Thoracic aorta (tissue), 2 donors: ENCODE results near the gene MAP6D1. TPM values are rescaled to one million over a fixed set of nuclear protein-coding genes. Genes with fewer than 3 reads are reported as not detected.

Experiments
- ATAC-seq: fragments of 150-250 bp; one replicate; pipeline ENCODE4 v1.8.0; 2017; ENCODE audit warnings: low read depth; ENCODE audit not compliant: insufficient number of reproducible peaks, low FRiP score
- DNase-seq: peaks from one replicate; pipeline ENCODE4 v3.0.0-alpha.2; 2020; ENCODE audit warnings: low spot score
- H3K27ac ChIP-seq, 2 donors: fragments of 200-600 bp; sonication (generic); 1 replicate in 1 of 2; 2 replicates in 1 of 2; pipeline ENCODE4 v1.5.1; 2016; ENCODE audit warnings: mild to moderate bottlenecking in 2 of 2, moderate library complexity in 2 of 2
- H3K27me3 ChIP-seq: fragments of 200-600 bp; sonication (generic); replicated peaks from 2 replicates; pipeline ENCODE4 v1.6.0; 2016; ENCODE audit warnings: mild to moderate bottlenecking; ENCODE audit not compliant: insufficient read depth
- H3K36me3 ChIP-seq: fragments of 200-600 bp; sonication (generic); one replicate; pipeline ENCODE4 v1.5.1; 2016
- H3K4me1 ChIP-seq, 2 donors: fragments of 200-600 bp; sonication (generic); 1 replicate in 1 of 2; 2 replicates in 1 of 2; pipeline versions ENCODE4 v1.5.1 to v1.6.0; 2016; ENCODE audit warnings: low read depth in 2 of 2, mild to moderate bottlenecking in 1 of 2; ENCODE audit not compliant: control insufficient read depth in 1 of 2
- H3K4me3 ChIP-seq: fragments of 200-600 bp; sonication (generic); 2 replicates; pipeline ENCODE4 v1.5.1; 2016; ENCODE audit warnings: mild to moderate bottlenecking
- H3K9me3 ChIP-seq: fragments of 200-600 bp; sonication (generic); 2 replicates; pipeline ENCODE4 v1.5.1; 2016
- total RNA-seq, 2 donors: library from RNA; depleted of rRNA; stranded (reverse); fragments of >200 nt; gene quantifications; one replicate each; pipeline versions ENCODE4 v1.1.0 to v1.2.3, GENCODE V29; 2016
- TF ChIP-seq, protein P1 (sequence below): fragments of 200-600 bp; sonication (generic); IDR thresholded peaks from one replicate; pipeline ENCODE4 v1.5.1; 2019; ENCODE audit warnings: antibody characterized with exemption

Gene MAP6D1
- total RNA-seq, 2 donors from 2014 or later: 4.3 to 9.5 TPM

DNA sequence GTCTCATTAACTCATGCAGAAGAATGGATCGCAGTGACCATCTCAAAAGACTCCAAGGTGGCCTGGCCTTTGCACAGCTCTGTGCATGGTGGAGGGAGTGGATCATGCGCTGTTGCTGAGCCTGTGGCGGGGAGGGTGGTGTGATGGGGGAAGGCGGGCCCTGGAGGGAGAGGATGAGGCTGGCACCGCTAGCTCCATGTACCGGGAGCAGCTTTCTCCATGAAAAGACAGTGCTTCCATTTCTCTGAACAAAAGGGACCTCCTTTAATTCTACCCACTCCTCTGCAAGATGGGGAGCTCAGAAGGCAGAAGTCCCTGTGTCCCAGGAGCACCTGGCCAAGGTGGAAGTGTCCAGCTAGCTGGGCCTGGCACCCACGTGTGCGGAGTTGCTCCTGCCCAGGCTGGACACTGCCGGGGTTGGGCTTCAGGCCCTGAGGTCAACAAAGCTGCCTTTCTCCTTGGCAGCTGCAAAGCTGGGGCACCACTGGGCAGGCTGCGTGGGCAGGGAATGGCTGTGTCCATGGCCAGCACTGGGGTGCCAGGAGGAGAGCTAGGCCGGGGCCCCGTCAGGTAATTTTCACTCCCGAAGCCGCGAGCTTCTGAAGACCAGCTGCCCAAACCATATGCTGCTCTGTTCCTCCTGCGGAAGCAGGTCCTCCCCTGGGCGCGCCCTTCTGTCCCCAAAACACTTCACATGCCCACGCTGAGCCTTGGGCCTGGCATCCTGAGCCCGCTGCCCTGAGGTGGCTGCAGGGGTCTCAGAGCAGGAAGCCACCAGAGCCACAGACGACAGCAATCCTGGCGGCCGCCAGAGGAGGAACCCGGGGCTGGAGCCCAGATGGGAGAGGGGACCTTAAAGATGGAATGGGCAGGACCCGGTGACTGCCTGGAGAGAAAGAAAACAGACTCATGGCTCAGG is 6.4 kb downstream of the MAP6D1 start:
- ATAC-seq (no peak), DNase-seq (no peak)
- peaks cover 0 to 4% of the 10 kb centered on the region in 2 donors for H3K4me1 ChIP-seq
- no peaks in the 10 kb centered on the region for H3K9me3 ChIP-seq
- H3K27me3 ChIP-seq: no peaks in the 10 kb centered on the region
- H3K36me3 ChIP-seq: peaks cover 5% of the 10 kb centered on the region
- no peak overlapping the region for H3K27ac ChIP-seq
- TF ChIP-seq, protein P1, sequence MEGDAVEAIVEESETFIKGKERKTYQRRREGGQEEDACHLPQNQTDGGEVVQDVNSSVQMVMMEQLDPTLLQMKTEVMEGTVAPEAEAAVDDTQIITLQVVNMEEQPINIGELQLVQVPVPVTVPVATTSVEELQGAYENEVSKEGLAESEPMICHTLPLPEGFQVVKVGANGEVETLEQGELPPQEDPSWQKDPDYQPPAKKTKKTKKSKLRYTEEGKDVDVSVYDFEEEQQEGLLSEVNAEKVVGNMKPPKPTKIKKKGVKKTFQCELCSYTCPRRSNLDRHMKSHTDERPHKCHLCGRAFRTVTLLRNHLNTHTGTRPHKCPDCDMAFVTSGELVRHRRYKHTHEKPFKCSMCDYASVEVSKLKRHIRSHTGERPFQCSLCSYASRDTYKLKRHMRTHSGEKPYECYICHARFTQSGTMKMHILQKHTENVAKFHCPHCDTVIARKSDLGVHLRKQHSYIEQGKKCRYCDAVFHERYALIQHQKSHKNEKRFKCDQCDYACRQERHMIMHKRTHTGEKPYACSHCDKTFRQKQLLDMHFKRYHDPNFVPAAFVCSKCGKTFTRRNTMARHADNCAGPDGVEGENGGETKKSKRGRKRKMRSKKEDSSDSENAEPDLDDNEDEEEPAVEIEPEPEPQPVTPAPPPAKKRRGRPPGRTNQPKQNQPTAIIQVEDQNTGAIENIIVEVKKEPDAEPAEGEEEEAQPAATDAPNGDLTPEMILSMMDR: no peak
- H3K4me3 ChIP-seq: no peak overlapping the region

DNA sequence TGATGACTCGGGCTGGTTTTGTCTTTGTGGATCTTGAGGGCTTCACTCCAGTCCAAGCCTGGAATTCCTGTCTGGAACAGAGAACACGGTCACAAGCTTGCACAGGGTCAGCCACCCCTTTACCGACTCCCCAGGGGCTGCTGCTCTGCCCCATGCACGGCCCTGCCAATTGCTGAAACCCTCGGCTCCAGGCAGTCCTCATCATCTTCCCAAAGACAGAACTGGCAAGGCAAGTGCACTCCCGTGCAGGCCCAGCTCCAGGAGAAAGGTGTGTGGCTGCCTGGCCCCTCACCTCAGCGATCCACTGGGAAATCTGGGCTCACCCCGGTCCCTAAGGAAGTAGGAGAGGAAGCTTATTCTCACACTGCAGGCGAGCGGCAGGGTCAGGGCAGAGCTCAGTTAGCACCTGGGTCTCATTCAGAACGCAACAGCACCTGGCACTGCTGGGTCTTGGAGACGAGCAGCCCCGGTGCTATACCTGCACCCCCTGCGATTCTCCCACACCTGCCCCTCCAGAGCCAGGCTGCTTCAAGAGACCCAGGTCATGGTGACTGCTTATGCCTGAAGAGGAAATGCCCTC is 7.2 kb downstream of the MAP6D1 start:
- H3K4me3 ChIP-seq: no peak overlapping the region
- ATAC-seq (no peak), DNase-seq (no peak)
- peaks cover 5% of the 10 kb centered on the region for H3K36me3 ChIP-seq
- H3K4me1 ChIP-seq: peaks cover 0 to 4% of the 10 kb centered on the region in 2 donors
- H3K27ac ChIP-seq: no peak overlapping the region
- TF ChIP-seq, protein P1: no peak
- no peaks in the 10 kb centered on the region for H3K9me3 ChIP-seq
- no peaks in the 10 kb centered on the region for H3K27me3 ChIP-seq

DNA sequence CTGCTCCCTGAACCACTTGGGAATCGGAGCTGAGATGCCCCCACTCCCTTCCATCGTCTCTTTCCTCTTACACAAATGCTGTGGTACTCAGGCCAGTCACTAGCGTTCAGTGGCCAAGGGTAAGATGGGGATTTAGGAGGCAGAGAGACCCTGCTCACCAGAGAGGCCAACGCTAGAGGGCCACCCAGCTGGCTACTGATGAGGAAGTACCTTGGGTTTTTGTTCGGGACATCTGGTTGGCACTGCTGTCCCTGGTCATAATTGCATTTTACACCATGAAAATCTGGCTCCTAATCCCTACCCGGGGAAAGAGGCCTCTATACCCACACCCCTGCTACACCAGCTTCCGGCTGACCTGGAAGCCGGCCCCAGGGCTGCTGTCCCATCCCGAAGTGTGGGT is 7.7 kb downstream of the MAP6D1 start:
- ATAC-seq: no peak
- DNase-seq: no peak
- H3K36me3 ChIP-seq: peaks cover 5% of the 10 kb centered on the region
- no peak overlapping the region for H3K27ac ChIP-seq
- no peaks in the 10 kb centered on the region for H3K27me3 ChIP-seq
- no peak overlapping the region for H3K4me3 ChIP-seq
- H3K9me3 ChIP-seq: no peaks in the 10 kb centered on the region
- H3K4me1 ChIP-seq: peaks cover 0 to 4% of the 10 kb centered on the region in 2 donors
- TF ChIP-seq, protein P1: no peak

DNA sequence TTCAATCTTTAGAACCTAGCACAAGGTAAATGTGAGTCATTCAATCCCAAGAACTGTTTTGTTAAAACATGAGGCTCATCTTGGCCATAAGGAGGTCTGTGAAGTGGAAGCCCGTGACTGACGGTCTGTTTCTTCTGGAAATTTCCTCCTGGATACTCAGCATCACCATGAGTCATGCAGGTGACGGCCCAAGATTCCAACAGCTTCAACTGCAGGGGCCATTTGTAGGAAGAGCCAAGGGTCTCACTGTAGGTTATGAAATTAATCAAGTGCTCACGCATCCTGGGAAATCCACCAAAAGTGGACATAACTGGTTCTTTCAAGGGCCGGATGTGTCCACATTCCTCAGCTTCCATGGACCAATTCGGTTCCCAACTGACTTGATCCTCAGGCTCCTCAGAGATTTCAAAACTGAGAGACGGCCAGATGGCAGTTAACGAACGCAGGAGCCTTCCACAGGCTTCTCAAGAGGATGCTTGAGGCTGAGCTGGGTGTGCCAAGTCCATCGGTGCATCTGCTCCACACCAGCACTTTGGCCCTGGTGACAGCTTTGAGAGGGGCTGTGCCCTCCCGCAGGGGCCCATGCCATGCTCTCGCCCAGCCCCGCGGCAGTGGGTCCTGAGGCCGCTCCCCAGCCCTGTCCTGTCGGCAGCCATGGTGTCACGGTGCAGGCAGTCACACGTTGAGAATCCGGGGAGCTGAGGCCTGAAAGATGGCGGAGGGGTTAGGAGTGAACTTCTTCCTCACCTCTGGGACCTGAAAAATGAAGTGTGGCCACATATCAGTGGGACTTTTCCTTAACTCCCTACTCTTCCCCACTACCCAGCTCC is 8.5 kb downstream of the MAP6D1 start:
- Histone ChIP-seq H3K4me3 (no peak overlapping the region), H3K9me3 (no peaks in the 10 kb centered on the region), H3K4me1 (peaks cover 0 to 4% of the 10 kb centered on the region in 2 donors), H3K36me3 (peaks cover 6% of the 10 kb centered on the region), H3K27me3 (no peaks in the 10 kb centered on the region), H3K27ac (no peak overlapping the region)
- TF ChIP-seq, protein P1: no peak
- DNase-seq (no peak), ATAC-seq (no peak)
